Measurements from ENCODE around the gene MIPOL1. TPM values are rescaled to one million over a fixed set of nuclear protein-coding genes. Genes with fewer than 3 reads are reported as not detected.
"Not testable (repeated sequence)": the region's sequence is repeated elsewhere in the genome, so short reads cannot be mapped to it uniquely, and the experiment has no call there.

Gene MIPOL1
- total and polyA plus RNA-seq, 9 donors, result 5.0 to 29.5 (median 20.5) TPM

DNA sequence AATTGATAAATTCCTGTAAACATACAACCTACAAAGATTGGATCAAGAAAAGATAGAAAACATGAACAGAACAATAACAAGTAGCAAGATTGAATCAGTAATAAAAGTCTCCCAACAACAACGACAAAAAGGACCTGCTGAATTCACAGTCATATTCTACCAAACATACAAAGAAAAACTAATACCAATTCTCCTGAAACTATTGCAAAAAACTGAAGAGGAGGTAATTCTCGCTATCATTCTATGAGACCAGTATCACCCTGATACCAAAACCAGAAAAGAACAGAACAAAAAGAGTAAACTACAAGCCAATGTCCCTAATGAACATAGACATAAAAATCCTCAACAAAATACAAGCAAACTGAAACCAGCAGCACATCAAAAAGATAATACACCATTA lies 39.8 kb upstream of the MIPOL1 start:
- DNase-seq, result no peak
- intact Hi-C loops (cut with DNase I), result no loop called here
- Histone ChIP-seq H3K36me3 (no peaks in the 10 kb centered on the region), H3K27ac (no peak overlapping the region), H3K4me3 (no peak overlapping the region), H3K9me3 (no peaks in the 10 kb centered on the region), H3K27me3 (no peaks in the 10 kb centered on the region), H3K4me1 (ENCODE audit: insufficient read depth) (no peaks in the 10 kb centered on the region)
- TF ChIP-seq, protein P1, sequence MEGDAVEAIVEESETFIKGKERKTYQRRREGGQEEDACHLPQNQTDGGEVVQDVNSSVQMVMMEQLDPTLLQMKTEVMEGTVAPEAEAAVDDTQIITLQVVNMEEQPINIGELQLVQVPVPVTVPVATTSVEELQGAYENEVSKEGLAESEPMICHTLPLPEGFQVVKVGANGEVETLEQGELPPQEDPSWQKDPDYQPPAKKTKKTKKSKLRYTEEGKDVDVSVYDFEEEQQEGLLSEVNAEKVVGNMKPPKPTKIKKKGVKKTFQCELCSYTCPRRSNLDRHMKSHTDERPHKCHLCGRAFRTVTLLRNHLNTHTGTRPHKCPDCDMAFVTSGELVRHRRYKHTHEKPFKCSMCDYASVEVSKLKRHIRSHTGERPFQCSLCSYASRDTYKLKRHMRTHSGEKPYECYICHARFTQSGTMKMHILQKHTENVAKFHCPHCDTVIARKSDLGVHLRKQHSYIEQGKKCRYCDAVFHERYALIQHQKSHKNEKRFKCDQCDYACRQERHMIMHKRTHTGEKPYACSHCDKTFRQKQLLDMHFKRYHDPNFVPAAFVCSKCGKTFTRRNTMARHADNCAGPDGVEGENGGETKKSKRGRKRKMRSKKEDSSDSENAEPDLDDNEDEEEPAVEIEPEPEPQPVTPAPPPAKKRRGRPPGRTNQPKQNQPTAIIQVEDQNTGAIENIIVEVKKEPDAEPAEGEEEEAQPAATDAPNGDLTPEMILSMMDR (IDR thresholded peaks at IDR 0.05), result no peak
- TF ChIP-seq POLR2A (IDR thresholded peaks at IDR 0.05) (no peak), EP300 (IDR thresholded peaks at IDR 0.05) (no peak)
- 91 to 94% (median 93%) methylated on average over 2 of the region's 2 CpGs for WGBS, 3 donors

DNA sequence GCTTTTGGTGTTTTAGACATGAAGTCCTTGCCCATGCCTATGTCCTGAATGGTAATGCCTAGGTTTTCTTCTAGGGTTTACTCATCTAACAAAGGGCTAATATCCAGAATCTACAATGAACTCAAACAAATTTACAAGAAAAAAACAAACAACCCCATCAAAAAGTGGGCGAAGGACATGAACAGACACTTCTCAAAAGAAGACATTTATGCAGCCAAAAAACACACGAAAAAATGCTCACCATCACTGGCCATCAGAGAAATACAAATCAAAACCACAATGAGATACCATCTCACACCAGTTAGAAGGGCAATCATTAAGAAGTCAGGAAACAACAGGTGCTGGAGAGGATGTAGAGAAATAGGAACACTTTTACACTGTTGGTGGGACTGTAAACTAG lies 35.4 kb upstream of the MIPOL1 start:
- H3K36me3 ChIP-seq; H3K4me1 ChIP-seq (ENCODE audit: insufficient read depth); intact Hi-C loops (cut with DNase I); DNase-seq; H3K27me3 ChIP-seq; H3K27ac ChIP-seq; H3K4me3 ChIP-seq; H3K9me3 ChIP-seq: not testable (repeated sequence)
- 80 to 100% (median 83%) methylated on average over 1 to 2 of the region's 2 CpGs for WGBS, 3 donors

DNA sequence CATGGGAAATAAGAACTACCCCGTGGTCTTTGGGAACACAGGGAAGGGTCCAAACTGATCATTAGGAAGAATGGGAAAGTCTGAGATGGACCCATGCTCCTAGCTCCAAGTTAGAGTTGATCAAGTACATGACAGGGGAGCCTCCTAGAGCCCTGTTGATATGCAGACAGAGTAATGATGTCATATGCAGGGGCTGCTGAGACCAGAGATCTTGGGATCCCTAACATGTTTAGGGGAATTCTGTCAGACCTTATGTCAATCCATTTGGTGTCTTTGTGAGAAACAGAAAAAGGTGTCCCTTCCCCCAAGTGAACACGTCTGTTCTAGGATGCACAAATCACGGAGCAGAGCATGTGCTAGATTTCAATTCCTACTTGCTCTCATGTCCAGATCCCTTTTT lies 31.9 kb upstream of the MIPOL1 start:
- Histone ChIP-seq H3K4me3 (no peak overlapping the region), H3K9me3 (no peaks in the 10 kb centered on the region), H3K36me3 (no peaks in the 10 kb centered on the region), H3K27ac (no peak overlapping the region), H3K4me1 (ENCODE audit: insufficient read depth) (no peaks in the 10 kb centered on the region), H3K27me3 (no peaks in the 10 kb centered on the region)
- TF ChIP-seq POLR2A (IDR thresholded peaks at IDR 0.05), result no peak
- TF ChIP-seq, protein P1 (IDR thresholded peaks at IDR 0.05), result no peak
- no peak for TF ChIP-seq EP300 (IDR thresholded peaks at IDR 0.05)
- no peak for DNase-seq
- intact Hi-C loops (cut with DNase I), result no loop called here
- WGBS, 3 donors, result 83 to 93% (median 85%) methylated on average over 3 of the region's 3 CpGs

DNA sequence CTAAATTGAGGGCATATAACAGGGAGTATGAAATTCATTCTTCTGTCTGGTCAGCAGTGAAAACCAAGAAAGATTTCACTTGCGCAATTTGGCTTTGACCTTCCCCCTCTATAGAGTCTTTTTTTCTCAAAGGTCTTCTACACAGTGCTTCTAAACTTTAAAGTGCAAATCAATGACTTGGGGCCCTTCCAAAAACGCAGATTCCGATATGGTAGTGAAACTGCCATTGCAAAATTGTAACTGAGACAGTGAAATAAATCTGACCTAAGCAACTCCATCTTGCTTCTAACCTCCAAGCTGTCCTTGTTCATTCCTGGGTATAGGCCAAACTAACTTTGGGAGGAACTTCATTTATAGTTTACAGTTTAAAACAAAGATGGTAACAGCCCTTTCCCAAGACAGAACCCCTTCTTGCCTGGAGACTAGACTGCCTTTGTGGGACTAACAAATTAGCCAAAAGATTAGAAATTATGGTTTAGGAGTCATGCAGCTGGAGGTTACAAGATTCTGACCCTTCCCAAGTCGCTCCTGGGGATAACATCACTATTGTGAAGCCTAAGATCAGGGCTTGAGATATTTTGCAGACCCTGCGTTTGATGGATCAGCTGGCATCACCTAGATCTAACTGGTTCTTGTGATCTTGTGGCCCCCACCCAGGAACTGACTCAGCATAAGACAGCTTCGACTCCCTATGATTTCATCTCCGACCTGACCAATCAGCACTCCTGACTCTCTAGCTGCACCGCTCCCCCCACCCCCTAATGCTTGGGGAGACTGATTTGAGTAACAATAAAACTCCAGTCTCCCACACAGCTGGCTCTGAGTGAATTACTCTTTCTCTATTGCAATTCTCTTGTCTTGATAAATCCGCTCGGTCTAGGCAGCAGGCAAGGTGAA lies 30.3 kb upstream of the MIPOL1 start:
- Histone ChIP-seq H3K4me3 (no peak overlapping the region), H3K36me3 (no peaks in the 10 kb centered on the region), H3K4me1 (ENCODE audit: insufficient read depth) (no peaks in the 10 kb centered on the region), H3K27me3 (no peaks in the 10 kb centered on the region), H3K27ac (no peak overlapping the region), H3K9me3 (no peaks in the 10 kb centered on the region)
- intact Hi-C loops (cut with DNase I), result no loop called here
- no peak for TF ChIP-seq POLR2A (IDR thresholded peaks at IDR 0.05)
- TF ChIP-seq EP300 (IDR thresholded peaks at IDR 0.05), result no peak
- TF ChIP-seq, protein P1 (IDR thresholded peaks at IDR 0.05), result no peak
- no peak for DNase-seq
- WGBS, 3 donors, result 78 to 79% (median 78%) methylated on average over 10 of the region's 10 CpGs

DNA sequence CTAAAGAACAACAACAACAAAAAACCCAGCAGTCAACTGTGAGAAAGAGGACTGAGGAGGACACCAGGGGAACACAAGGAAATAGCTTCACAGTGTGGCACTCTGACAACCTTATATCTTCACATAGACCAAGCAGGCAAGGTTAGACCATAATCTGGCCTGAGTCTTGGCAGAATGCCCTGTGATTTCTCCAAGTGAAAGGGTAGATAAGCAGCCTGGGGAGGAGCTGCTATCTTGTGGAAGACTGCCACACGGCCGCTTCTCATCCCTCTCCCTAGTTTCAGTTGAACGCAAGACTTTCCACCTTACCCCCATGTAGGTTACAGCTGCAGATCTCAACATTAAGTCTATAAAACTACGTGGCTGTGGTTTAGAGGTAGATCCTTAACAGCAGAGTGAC lies 29.0 kb upstream of the MIPOL1 start:
- TF ChIP-seq, protein P1 (IDR thresholded peaks at IDR 0.05), result no peak
- TF ChIP-seq EP300 (IDR thresholded peaks at IDR 0.05) (no peak), POLR2A (IDR thresholded peaks at IDR 0.05) (no peak)
- H3K27ac ChIP-seq, result no peak overlapping the region
- H3K36me3 ChIP-seq, result no peaks in the 10 kb centered on the region
- intact Hi-C loops (cut with DNase I), result no loop called here
- no peak overlapping the region for H3K4me3 ChIP-seq
- H3K4me1 ChIP-seq (ENCODE audit: insufficient read depth), result no peaks in the 10 kb centered on the region
- no peak for DNase-seq
- 53 to 74% (median 67%) methylated on average over 4 of the region's 4 CpGs for WGBS, 3 donors
- no peaks in the 10 kb centered on the region for H3K9me3 ChIP-seq
- H3K27me3 ChIP-seq, result no peaks in the 10 kb centered on the region

All from ovary (tissue), 9 donors.